ENCODE measurements around the gene KBTBD13.
"Not testable (repeated sequence)": the region's sequence is repeated elsewhere in the genome, so short reads cannot be mapped to it uniquely, and the experiment has no call there.

Gene KBTBD13

DNA sequence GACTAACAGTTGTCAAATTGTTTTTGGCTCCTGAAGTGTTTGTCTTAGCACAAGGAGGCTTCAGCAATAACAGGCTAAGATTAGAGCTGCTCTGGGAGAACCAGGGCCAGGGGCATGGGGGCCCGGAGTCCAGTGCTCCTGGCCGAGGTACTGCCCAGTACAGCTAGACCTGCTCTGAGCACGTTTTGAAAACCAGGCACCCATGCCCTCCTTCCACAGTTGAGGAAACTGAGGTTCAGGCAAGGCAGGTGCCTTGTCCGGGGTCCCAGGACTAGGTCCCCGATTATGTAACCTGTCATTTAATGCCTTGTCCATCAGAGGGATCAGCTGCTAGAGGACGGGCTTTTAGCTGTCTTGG lies 19.2 kb downstream of the KBTBD13 start:
- TF ChIP-seq, protein P1, sequence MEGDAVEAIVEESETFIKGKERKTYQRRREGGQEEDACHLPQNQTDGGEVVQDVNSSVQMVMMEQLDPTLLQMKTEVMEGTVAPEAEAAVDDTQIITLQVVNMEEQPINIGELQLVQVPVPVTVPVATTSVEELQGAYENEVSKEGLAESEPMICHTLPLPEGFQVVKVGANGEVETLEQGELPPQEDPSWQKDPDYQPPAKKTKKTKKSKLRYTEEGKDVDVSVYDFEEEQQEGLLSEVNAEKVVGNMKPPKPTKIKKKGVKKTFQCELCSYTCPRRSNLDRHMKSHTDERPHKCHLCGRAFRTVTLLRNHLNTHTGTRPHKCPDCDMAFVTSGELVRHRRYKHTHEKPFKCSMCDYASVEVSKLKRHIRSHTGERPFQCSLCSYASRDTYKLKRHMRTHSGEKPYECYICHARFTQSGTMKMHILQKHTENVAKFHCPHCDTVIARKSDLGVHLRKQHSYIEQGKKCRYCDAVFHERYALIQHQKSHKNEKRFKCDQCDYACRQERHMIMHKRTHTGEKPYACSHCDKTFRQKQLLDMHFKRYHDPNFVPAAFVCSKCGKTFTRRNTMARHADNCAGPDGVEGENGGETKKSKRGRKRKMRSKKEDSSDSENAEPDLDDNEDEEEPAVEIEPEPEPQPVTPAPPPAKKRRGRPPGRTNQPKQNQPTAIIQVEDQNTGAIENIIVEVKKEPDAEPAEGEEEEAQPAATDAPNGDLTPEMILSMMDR (IDR thresholded peaks at IDR 0.05): no peak
- no peak for TF ChIP-seq ZFX (IDR thresholded peaks at IDR 0.05; ENCODE audit: borderline replicate concordance)
- H3K27ac ChIP-seq: no peak overlapping the region

DNA sequence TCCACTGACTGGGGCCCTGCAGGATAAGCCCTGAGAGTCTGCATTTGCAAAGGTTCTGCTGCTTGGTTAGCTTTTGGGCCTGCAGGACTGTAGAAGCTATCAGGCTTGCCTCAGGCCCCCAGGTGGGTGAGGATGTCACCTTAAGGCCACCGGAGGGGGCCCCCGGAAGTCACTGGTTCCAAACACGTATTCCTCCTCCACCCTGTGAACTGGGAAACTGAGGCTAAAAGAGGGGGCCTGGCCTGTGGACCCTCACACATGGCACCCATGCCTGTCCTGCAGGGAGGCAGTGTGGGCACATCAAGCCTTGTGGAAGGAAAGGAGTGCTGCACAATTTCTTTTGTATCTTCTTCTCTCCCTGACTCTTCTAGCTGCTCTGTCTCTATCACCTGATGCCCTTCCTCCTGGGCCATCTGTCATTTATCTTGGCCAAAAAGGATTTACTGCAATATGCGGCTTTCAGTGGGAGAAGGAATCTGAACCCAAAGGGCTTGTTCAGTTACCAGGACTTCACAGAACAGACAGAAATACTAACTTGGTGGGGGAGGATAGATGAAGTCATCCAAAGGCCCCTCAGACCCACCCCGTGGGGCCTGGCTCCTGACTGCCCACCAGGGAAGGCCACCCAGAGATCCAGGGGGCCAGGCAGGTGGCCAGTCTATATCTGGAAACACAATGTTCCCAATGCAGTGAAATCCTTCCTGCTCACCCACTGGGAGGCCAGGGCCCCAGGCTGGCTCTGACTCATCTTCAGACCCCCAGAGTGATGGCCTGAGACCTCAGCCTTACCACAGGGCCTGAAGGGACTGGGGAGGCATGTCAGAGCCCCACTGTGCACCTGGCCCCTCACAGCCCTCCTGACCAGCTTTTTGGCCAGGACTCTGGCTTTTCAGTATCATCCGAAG lies 20.2 kb downstream of the KBTBD13 start:
- TF ChIP-seq, protein P1 (IDR thresholded peaks at IDR 0.05): no peak
- TF ChIP-seq ZFX (IDR thresholded peaks at IDR 0.05; ENCODE audit: borderline replicate concordance): no peak
- H3K27ac ChIP-seq: no peak overlapping the region

DNA sequence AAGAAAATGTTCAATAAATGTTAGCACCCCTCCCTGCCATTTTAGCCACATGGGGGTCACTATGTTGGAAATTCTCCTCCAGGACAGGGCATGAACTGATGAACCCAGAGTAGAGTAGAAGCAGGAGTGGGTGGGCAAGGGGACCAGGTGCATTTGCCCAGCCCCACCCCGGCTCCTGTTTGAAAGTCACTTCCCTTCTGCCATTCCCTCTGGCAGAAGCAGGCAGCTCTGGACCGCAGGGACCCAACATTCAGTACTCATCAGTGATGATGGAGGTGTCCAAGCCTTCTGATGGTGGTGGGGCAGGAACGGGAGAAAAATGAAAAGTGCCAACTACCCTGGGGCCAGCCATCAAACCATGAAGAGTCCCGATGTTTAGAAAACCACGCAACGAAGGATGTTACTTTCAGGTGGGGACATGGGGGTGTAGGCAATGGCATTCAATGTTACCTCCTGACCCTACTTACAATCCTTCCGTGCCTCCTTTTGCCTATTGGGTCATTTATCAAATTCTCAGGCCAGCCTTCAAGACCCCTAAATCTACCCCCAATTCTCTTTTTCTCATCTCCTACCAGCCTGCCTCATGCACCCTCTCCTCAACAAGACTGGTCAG lies 21.2 kb downstream of the KBTBD13 start:
- TF ChIP-seq, protein P1 (IDR thresholded peaks at IDR 0.05): no peak
- TF ChIP-seq ZFX (IDR thresholded peaks at IDR 0.05; ENCODE audit: borderline replicate concordance): no peak

DNA sequence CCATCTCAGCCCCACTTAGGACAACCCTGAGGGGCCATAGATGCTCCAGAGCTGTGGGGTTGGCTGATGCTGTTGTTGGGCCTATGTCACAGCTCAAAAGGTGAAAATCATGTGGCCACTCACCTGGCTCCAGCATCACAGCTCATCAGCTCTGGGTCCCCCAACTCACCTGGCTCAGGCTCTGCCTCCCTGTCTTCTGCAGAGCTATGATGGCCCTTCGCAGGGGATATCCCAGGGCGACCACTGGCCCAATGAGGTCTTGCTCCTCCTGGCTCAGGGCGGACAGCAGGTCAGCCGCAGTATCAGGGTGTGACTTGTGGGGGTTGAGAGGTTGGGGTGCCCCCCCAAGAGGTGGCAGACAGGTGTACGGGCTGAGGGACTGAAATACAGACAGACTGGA lies 22.8 kb downstream of the KBTBD13 start:
- no peak for TF ChIP-seq ZFX (IDR thresholded peaks at IDR 0.05; ENCODE audit: borderline replicate concordance)
- TF ChIP-seq, protein P1 (IDR thresholded peaks at IDR 0.05): no peak
- no peak overlapping the region for H3K27ac ChIP-seq

More for the DNA sequence above, 21.2 kb downstream of the KBTBD13 start:
- H3K27ac ChIP-seq: no peak overlapping the region

DNA sequence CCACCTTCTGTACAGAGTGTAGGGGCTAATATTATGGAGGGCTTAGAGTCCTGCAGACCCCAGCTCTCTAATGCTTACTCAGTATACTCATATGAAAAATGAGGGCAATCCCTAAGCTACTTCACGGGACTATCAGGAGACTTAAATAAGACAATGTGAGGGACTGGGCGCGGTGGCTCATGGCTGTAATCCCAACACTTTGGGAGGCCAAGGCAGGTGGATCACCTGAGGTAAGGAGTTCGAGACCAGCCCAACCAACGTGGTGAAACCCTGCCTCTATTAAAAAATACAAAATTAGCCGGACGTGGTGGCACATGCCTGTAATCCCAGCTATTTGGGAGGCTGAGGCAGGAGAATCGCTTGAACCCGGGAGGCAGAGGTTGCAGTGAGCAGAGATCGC lies 23.3 kb downstream of the KBTBD13 start:
- H3K27ac ChIP-seq: not testable (repeated sequence)

DNA sequence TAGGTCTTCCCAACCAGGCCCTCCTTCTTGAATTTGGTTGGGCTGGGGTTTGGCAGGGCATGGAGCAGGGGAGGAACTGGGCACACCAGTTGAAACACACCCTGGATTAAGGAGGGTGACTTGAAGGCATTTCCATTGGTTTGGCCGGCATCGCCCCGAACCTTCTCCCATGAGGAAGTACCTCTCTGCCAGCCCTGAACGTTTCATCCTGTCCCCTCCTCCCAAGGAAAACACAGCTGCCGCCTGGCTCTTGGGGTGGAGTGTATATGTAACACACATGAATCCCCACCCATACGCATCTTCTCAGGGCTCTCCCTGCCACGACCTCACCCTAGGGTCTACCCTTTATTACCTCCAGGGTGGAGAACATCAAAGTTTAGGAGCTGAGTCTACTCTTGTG lies 23.9 kb downstream of the KBTBD13 start:
- H3K27ac ChIP-seq: no peak overlapping the region
- TF ChIP-seq ZFX (IDR thresholded peaks at IDR 0.05; ENCODE audit: borderline replicate concordance): no peak

DNA sequence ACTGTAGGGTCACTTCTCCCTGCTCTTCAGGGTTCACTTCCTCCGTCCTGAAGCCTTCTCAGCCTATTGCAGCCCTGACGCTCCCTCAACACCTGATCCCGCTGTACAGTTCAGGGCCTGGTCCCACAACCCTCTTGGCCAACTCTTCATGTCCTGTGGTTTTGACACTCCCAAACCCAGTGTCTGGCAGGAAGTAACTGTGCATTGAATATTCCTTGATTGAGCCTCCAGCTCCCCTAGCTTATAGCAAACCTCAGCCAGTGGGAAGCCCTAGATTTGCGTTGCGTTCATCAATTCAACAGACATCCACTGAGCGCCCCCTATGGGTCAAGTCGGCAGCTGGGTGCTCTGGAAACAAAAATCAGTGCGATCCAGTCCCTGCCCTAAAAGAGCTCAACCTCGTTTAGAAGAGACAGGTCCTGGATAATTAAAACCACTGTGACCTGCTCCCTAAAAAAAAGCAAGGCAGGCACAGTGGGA lies 24.9 kb downstream of the KBTBD13 start:
- H3K27ac ChIP-seq: no peak overlapping the region
- TF ChIP-seq ZFX (IDR thresholded peaks at IDR 0.05; ENCODE audit: borderline replicate concordance): no peak
- TF ChIP-seq, protein P1 (IDR thresholded peaks at IDR 0.05): peak; percentile 89

Measured in 22Rv1 (cell line).